ENCODE data around the gene OR51S1.
"Not testable (repeated sequence)": the region's sequence is repeated elsewhere in the genome, so short reads cannot be mapped to it uniquely, and the experiment has no call there.

Gene OR51S1

DNA sequence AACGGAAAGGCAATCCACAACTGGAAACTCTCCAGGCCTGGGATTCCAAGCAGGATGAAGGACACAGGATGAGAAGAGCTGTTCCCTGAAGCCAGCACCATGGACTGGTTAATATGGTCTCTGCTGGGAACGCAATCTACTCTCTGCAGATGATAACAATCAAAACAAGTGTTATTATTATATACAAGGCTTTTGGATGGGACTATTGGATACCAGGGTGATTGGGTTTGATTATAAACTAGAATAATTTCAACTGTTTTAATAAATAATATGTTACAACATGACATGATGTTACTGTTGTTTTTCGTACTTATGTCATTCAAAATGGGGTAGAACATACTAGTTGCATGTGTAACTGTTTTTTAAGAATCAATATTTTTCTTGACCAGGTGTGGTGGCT is 44.7 kb downstream of the OR51S1 start, which contains the start of gene OR52R1:
OR52R1 (minus strand) TSS at position 101 of the 400 bp plus-strand sequence; CDS start at position 101, 0 bp downstream.
- no peak within 1 kb of the TSS for H3K27ac ChIP-seq (ENCODE audit: low read length)
- no peaks in the 10 kb centered on the region for H3K36me3 ChIP-seq (ENCODE audit: control insufficient read depth in 1 of 2, insufficient read depth in 2 of 2, low read length in 2 of 2)
- H3K4me1 ChIP-seq (ENCODE audit: control insufficient read depth in 1 of 2, insufficient read depth in 2 of 2, low read length in 2 of 2) = no peaks in the 10 kb centered on the region
- no peaks in the 10 kb centered on the region for H3K9me3 ChIP-seq (ENCODE audit: control insufficient read depth in 1 of 2, low read length in 2 of 2)
- no peak within 1 kb of the TSS for H3K4me3 ChIP-seq (ENCODE audit: low read depth in 1 of 2, low read length in 2 of 2)
- H3K27me3 ChIP-seq (ENCODE audit: low read depth, low read length) = no peaks in the 10 kb centered on the region

DNA sequence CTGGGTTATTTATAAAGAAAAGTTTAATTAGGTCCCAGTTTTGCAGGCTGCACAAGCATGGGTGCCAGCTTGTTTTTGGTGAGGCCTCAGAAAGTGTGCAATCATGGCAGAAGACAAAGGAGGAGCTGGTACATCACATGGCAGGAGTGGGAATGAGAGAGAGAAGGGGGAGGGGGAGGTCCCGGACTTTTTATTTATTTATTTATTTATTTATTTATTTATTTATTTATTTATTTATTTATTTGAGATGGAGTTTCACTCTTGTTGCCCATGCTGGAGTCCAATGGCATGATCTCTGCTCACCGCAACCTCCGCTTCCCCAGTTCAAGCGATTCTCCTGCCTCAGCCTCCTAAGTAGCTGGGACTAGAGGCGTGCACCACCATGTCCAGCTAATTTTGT is 47.7 kb downstream of the OR51S1 start:
- H3K4me3 ChIP-seq (ENCODE audit: low read depth in 1 of 2, low read length in 2 of 2); H3K27ac ChIP-seq (ENCODE audit: low read length); H3K4me1 ChIP-seq (ENCODE audit: control insufficient read depth in 1 of 2, insufficient read depth in 2 of 2, low read length in 2 of 2); H3K36me3 ChIP-seq (ENCODE audit: control insufficient read depth in 1 of 2, insufficient read depth in 2 of 2, low read length in 2 of 2); H3K9me3 ChIP-seq (ENCODE audit: control insufficient read depth in 1 of 2, low read length in 2 of 2); H3K27me3 ChIP-seq (ENCODE audit: low read depth, low read length): not testable (repeated sequence)

DNA sequence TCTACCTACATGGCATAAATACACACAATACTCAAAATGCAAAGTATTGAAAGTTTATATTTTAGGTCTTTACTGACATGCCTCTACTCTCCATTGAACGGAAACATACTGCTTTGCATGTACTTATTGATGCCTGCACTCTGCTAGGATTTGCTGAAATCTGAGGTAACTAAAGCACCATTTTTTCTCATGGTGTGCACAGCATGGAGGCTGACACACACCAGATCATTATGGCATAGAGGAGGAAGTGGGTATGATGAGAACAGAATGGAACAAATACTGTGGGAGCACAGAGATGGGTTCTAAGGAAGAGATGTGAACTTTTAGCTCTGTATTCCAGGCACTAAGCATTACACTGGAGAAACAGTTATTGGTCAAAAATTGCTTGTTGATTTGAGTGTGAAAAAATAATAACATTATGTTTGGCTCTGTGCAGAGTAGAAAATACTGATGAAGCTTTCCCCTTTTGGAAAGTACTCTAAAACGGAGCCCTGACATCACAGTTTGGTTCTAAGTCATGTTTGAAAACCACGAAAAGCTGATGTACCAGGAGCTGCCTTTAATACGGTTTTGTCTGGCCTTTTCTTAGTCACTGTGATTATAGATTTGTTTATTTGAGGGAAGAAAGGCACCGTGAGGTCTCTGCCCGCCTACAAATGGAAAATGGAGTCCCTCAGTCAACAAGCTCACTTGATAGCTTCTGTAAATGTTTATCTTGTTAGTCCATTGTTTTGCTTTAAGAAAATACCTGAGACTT is 50.4 kb downstream of the OR51S1 start:
- Histone ChIP-seq H3K27ac (ENCODE audit: low read length) (no peak overlapping the region), H3K4me1 (ENCODE audit: control insufficient read depth in 1 of 2, insufficient read depth in 2 of 2, low read length in 2 of 2) (no peaks in the 10 kb centered on the region), H3K4me3 (ENCODE audit: low read depth in 1 of 2, low read length in 2 of 2) (no peak overlapping the region), H3K36me3 (ENCODE audit: control insufficient read depth in 1 of 2, insufficient read depth in 2 of 2, low read length in 2 of 2) (no peaks in the 10 kb centered on the region), H3K9me3 (ENCODE audit: control insufficient read depth in 1 of 2, low read length in 2 of 2) (no peaks in the 10 kb centered on the region), H3K27me3 (ENCODE audit: low read depth, low read length) (no peaks in the 10 kb centered on the region)
